ENCODE measurements around the gene MARVELD2.
A peak's percentile ranks its signal among the peaks of the same experiment; 100 is the strongest.

The MARVELD2 gene

GRCh38 chr5:69492923-69493395 is 78.0 kb downstream of the MARVELD2 start:
- DNase-seq (ENCODE audit: low read depth in 3 of 3), result peak in 1 of 3 experiments; percentile 0

GRCh38 chr5:69493396-69494133 is 78.6 kb downstream of the MARVELD2 start:
- peak in 1 of 3 experiments; percentile 0 for DNase-seq (ENCODE audit: low read depth in 3 of 3)

All from stimulated activated CD4-positive, alpha-beta T cell treated with anti-CD3 and anti-CD28 coated beads, TNF-alpha, amount 100 ng/mL, for 4 hours (primary cell).